ENCODE measurements around the gene LDLRAD3.

Gene LDLRAD3

GRCh38 chr11:35927682-35928081 lies 16.2 kb upstream of the LDLRAD3 start:
- no peak for DNase-seq

- DNase-seq, result no peak
Observed at GRCh38 chr11:35928688-35929395, 15.0 kb upstream of the LDLRAD3 start.

GRCh38 chr11:35930466-35930865 lies 13.4 kb upstream of the LDLRAD3 start:
- no peak for DNase-seq

- DNase-seq, result no peak
Observed at GRCh38 chr11:35932121-35932520, 11.7 kb upstream of the LDLRAD3 start.

GRCh38 chr11:35932681-35933319 lies 11.1 kb upstream of the LDLRAD3 start:
- DNase-seq, result peak; percentile 78

GRCh38 chr11:35933320-35933871 lies 10.5 kb upstream of the LDLRAD3 start:
- DNase-seq, result peak; percentile 56

- DNase-seq, result no peak
Observed at GRCh38 chr11:35934271-35934670, 9.6 kb upstream of the LDLRAD3 start.

GRCh38 chr11:35934981-35935380 lies 8.9 kb upstream of the LDLRAD3 start:
- DNase-seq, result no peak

- no peak for DNase-seq
Observed at GRCh38 chr11:35935390-35935789, 8.5 kb upstream of the LDLRAD3 start.

GRCh38 chr11:35937111-35937510 lies 6.8 kb upstream of the LDLRAD3 start:
- no peak for DNase-seq

- no peak for DNase-seq
Observed at GRCh38 chr11:35937700-35938099, 6.2 kb upstream of the LDLRAD3 start.

GRCh38 chr11:35938231-35938630 lies 5.6 kb upstream of the LDLRAD3 start:
- no peak for DNase-seq

GRCh38 chr11:35943309-35943708 lies 553 bp upstream of the LDLRAD3 start:
- no peak for DNase-seq

GRCh38 chr11:35944503-35945136 lies 758 bp downstream of the LDLRAD3 start:
- DNase-seq, result peak; percentile 24

- no peak for DNase-seq
Observed at GRCh38 chr11:35945137-35945518, 1.3 kb downstream of the LDLRAD3 start.

GRCh38 chr11:35946766-35947165 lies 2.9 kb downstream of the LDLRAD3 start:
- DNase-seq, result no peak

GRCh38 chr11:35947437-35947836 lies 3.6 kb downstream of the LDLRAD3 start:
- no peak for DNase-seq

GRCh38 chr11:35949242-35949641 lies 5.4 kb downstream of the LDLRAD3 start:
- DNase-seq, result no peak

- DNase-seq, result no peak
Observed at GRCh38 chr11:35950082-35950481, 6.2 kb downstream of the LDLRAD3 start.

GRCh38 chr11:35951680-35952079 lies 7.8 kb downstream of the LDLRAD3 start:
- DNase-seq, result no peak

- DNase-seq, result no peak
Observed at GRCh38 chr11:35953081-35953760, 9.4 kb downstream of the LDLRAD3 start.

GRCh38 chr11:35954205-35954604 lies 10.3 kb downstream of the LDLRAD3 start:
- DNase-seq, result no peak

- DNase-seq, result no peak
Observed at GRCh38 chr11:35955636-35956035, 11.8 kb downstream of the LDLRAD3 start.
